ENCODE measurements around the gene METRN. TPM values are rescaled to one million over a fixed set of nuclear protein-coding genes. Genes with fewer than 3 reads are reported as not detected.

METRN gene
- total RNA-seq, 6 experiments from 2014 or later, result 14.0 to 43.7 (median 26.2) TPM

- DNase-seq, result peak in 1 of 3 donors; percentile 49
Measured at GRCh38 chr16:726438-727290, 11.7 kb downstream of the METRN start, which contains the start of the genes CCDC78 and HAGHL. CCDC78 (minus strand) TSS chr16:726443; CDS start chr16:726367, 76 bp downstream. HAGHL (plus strand) TSS chr16:727106; CDS start chr16:727510, 404 bp downstream.

DNA sequence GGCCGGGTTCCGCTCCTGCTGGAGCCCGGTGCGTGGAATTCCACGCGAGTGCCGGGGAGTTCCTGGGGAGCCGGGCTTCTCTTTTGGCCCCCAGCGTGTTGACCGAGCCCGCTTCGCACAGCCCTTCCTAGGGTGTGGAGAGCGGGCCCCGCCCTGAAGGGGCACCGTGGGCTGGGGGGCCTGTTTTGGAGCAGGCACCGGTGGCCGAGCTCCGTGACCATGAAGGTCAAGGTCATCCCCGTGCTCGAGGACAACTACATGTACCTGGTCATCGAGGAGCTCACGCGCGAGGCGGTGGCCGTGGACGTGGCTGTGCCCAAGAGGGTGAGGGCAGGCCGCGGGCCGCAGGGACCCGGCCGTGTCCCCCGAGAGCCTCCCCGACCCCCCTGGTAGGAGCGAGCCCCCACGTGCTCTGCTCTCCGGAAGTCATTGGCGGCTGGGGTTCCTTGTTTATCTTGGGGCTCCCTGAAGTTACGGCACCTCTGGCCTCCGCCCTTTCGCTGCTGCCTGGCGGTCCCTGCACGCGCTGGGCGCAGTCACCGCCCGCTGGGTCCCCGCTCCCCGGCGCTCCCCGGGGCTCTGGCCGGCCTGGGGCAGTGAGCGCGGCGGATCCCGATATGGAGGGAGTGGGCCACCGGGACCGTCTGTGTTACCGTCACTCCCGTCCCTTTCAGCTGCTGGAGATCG lies 12.5 kb downstream of the METRN start:
- Histone ChIP-seq H3K4me1 (peaks cover 0 to 15% (median 0%) of the 10 kb centered on the region in 4 donors), H3K27ac (no peak overlapping the region), H3K36me3 (peaks cover 0 to 3% (median 0%) of the 10 kb centered on the region in 4 donors), H3K9me3 (no peaks in the 10 kb centered on the region), H3K4me3 (peak overlapping the region; percentile 18 to 40 (median 25)), H3K27me3 (no peaks in the 10 kb centered on the region)
- TF ChIP-seq, protein P1, sequence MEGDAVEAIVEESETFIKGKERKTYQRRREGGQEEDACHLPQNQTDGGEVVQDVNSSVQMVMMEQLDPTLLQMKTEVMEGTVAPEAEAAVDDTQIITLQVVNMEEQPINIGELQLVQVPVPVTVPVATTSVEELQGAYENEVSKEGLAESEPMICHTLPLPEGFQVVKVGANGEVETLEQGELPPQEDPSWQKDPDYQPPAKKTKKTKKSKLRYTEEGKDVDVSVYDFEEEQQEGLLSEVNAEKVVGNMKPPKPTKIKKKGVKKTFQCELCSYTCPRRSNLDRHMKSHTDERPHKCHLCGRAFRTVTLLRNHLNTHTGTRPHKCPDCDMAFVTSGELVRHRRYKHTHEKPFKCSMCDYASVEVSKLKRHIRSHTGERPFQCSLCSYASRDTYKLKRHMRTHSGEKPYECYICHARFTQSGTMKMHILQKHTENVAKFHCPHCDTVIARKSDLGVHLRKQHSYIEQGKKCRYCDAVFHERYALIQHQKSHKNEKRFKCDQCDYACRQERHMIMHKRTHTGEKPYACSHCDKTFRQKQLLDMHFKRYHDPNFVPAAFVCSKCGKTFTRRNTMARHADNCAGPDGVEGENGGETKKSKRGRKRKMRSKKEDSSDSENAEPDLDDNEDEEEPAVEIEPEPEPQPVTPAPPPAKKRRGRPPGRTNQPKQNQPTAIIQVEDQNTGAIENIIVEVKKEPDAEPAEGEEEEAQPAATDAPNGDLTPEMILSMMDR (IDR thresholded peaks at IDR 0.05), result no peak
- no peak for TF ChIP-seq POLR2A (IDR thresholded peaks at IDR 0.05)
- ATAC-seq (no peak), DNase-seq (peak in 1 of 3 donors; percentile 32)
- intact Hi-C loops (cut with DNase I), result no loop called here
- WGBS (ENCODE audit: insufficient coverage, low coverage, low lambda C conversion rate, missing lambda C conversion rate), result no CpG with 5 or more reads among the region's 61 CpGs

More at GRCh38 chr16:726438-727290, 11.7 kb downstream of the METRN start, which contains the start of the genes CCDC78 and HAGHL:
- Histone ChIP-seq H3K27ac (no peak within 1 kb of the TSS), H3K9me3 (no peaks in the 10 kb centered on the region), H3K27me3 (no peaks in the 10 kb centered on the region), H3K4me1 (peaks cover 0 to 17% (median 1%) of the 10 kb centered on the region in 4 donors), H3K36me3 (no peaks in the 10 kb centered on the region), H3K4me3 (peak within 1 kb of the TSS; percentile 18 to 40 (median 25))
- ATAC-seq, result peak in 3 of 4 donors; percentile 8 to 41 (median 15)
- TF ChIP-seq, protein P1 (IDR thresholded peaks at IDR 0.05), result no peak
- TF ChIP-seq POLR2A (IDR thresholded peaks at IDR 0.05), result no peak
- intact Hi-C loops (cut with DNase I), result no loop called here
- WGBS (ENCODE audit: insufficient coverage, low coverage, low lambda C conversion rate, missing lambda C conversion rate), result 5% methylated on average over 4 of the region's 88 CpGs

DNA sequence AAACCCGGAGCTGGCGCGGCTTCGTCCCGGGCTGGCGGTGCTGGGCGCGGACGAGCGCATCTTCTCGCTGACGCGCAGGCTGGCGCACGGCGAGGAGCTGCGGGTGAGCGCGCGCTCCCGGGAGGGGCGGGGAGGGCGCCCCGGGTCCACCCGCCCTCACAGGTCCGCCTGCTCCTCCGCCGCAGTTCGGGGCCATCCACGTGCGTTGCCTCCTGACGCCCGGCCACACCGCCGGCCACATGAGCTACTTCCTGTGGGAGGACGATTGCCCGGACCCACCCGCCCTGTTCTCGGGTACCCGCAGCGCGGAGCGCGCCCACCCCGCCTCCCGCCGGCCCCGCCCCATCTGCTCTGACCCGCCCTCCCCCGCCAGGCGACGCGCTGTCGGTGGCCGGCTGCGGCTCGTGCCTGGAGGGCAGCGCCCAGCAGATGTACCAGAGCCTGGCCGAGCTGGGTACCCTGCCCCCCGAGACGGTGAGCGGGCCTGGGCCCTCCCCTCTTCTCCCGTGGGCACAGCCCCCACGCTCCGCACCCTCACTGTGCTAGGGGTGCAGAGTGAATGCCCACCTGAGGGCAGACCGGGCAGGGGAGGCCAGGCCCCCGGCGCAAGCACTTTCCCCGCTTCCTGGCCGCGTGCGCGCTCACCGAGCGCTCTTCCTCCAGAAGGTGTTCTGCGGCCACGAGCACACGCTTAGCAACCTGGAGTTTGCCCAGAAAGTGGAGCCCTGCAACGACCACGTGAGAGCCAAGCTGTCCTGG lies 13.4 kb downstream of the METRN start:
- H3K4me3 ChIP-seq, result peak overlapping the region; percentile 18 to 40 (median 25)
- no peaks in the 10 kb centered on the region for H3K27me3 ChIP-seq
- DNase-seq (peak in 2 of 3 donors; percentile 57 to 59), ATAC-seq (peak; percentile 43 to 53 (median 44))
- TF ChIP-seq, protein P1 (IDR thresholded peaks at IDR 0.05), result no peak
- TF ChIP-seq POLR2A (IDR thresholded peaks at IDR 0.05), result no peak
- no peaks in the 10 kb centered on the region for H3K9me3 ChIP-seq
- intact Hi-C loops (cut with DNase I), result no loop called here
- H3K36me3 ChIP-seq, result peaks cover 0 to 3% (median 0%) of the 10 kb centered on the region in 4 donors
- H3K4me1 ChIP-seq, result peaks cover 0 to 15% (median 0%) of the 10 kb centered on the region in 4 donors
- no peak overlapping the region for H3K27ac ChIP-seq
- 5% methylated on average over 19 of the region's 80 CpGs for WGBS (ENCODE audit: insufficient coverage, low coverage, low lambda C conversion rate, missing lambda C conversion rate)
